ENCODE results near the gene NELFCD. TPM values are rescaled to one million over a fixed set of nuclear protein-coding genes. Genes with fewer than 3 reads are reported as not detected.

NELFCD gene
- total RNA-seq, 2 donors from 2014 or later = 55.0 to 85.2 TPM

- Histone ChIP-seq H3K9me3 (no peaks in the 10 kb centered on the region), H3K4me3 (no peak overlapping the region), H3K27ac (no peak overlapping the region), H3K27me3 (replicated peaks; ENCODE audit: insufficient read depth) (no peaks in the 10 kb centered on the region), H3K36me3 (no peaks in the 10 kb centered on the region), H3K4me1 (replicated peaks) (no peaks in the 10 kb centered on the region)
- TF ChIP-seq POLR2A (IDR thresholded peaks at IDR 0.05) = no peak
- TF ChIP-seq POLR2AphosphoS5 (IDR thresholded peaks at IDR 0.05) = no peak
- no peak for TF ChIP-seq CTCF (IDR thresholded peaks at IDR 0.05)
- intact Hi-C loops (cut with DNase I) = no loop called here
- WGBS = 57% methylated on average over 2 of the region's 2 CpGs
- DNase-seq (ENCODE audit: low spot score) = no peak
Measured at GRCh38 chr20:59025086-59025485, 44.0 kb downstream of the NELFCD start.

GRCh38 chr20:59025511-59025910 is 44.5 kb downstream of the NELFCD start:
- H3K4me1 ChIP-seq (replicated peaks) = no peaks in the 10 kb centered on the region
- 91% methylated on average over 4 of the region's 4 CpGs for WGBS
- intact Hi-C loops (cut with DNase I) = no loop called here
- no peaks in the 10 kb centered on the region for H3K9me3 ChIP-seq
- no peak for DNase-seq (ENCODE audit: low spot score)
- H3K27ac ChIP-seq = no peak overlapping the region
- H3K4me3 ChIP-seq = no peak overlapping the region
- no peaks in the 10 kb centered on the region for H3K27me3 ChIP-seq (replicated peaks; ENCODE audit: insufficient read depth)
- no peaks in the 10 kb centered on the region for H3K36me3 ChIP-seq
- TF ChIP-seq POLR2AphosphoS5 (IDR thresholded peaks at IDR 0.05) (no peak), POLR2A (IDR thresholded peaks at IDR 0.05) (no peak), CTCF (IDR thresholded peaks at IDR 0.05) (no peak)

GRCh38 chr20:59026904-59027740 is 46.1 kb downstream of the NELFCD start:
- 80% methylated on average over 5 of the region's 5 CpGs for WGBS
- intact Hi-C loops (cut with DNase I) = no loop called here
- TF ChIP-seq POLR2AphosphoS5 (IDR thresholded peaks at IDR 0.05) (no peak), CTCF (IDR thresholded peaks at IDR 0.05) (no peak), POLR2A (IDR thresholded peaks at IDR 0.05) (no peak)
- H3K27me3 ChIP-seq (replicated peaks; ENCODE audit: insufficient read depth) = no peaks in the 10 kb centered on the region
- no peak overlapping the region for H3K27ac ChIP-seq
- H3K4me1 ChIP-seq (replicated peaks) = peaks cover 7% of the 10 kb centered on the region
- H3K9me3 ChIP-seq = no peaks in the 10 kb centered on the region
- no peak overlapping the region for H3K4me3 ChIP-seq
- H3K36me3 ChIP-seq = no peaks in the 10 kb centered on the region
- no peak for DNase-seq (ENCODE audit: low spot score)

GRCh38 chr20:59027741-59028320 is 46.8 kb downstream of the NELFCD start:
- Histone ChIP-seq H3K9me3 (no peaks in the 10 kb centered on the region), H3K4me1 (replicated peaks) (peaks cover 7% of the 10 kb centered on the region), H3K27ac (no peak overlapping the region), H3K36me3 (no peaks in the 10 kb centered on the region), H3K4me3 (no peak overlapping the region), H3K27me3 (replicated peaks; ENCODE audit: insufficient read depth) (no peaks in the 10 kb centered on the region)
- no peak for DNase-seq (ENCODE audit: low spot score)
- intact Hi-C loops (cut with DNase I) = no loop called here
- TF ChIP-seq CTCF (IDR thresholded peaks at IDR 0.05) (no peak), POLR2A (IDR thresholded peaks at IDR 0.05) (no peak), POLR2AphosphoS5 (IDR thresholded peaks at IDR 0.05) (no peak)
- 64% methylated on average over 8 of the region's 8 CpGs for WGBS

GRCh38 chr20:59028812-59029211 is 47.8 kb downstream of the NELFCD start:
- H3K36me3 ChIP-seq = no peaks in the 10 kb centered on the region
- WGBS = 49% methylated on average over 2 of the region's 2 CpGs
- peaks cover 7% of the 10 kb centered on the region for H3K4me1 ChIP-seq (replicated peaks)
- H3K4me3 ChIP-seq = no peak overlapping the region
- H3K27me3 ChIP-seq (replicated peaks; ENCODE audit: insufficient read depth) = no peaks in the 10 kb centered on the region
- no peak for DNase-seq (ENCODE audit: low spot score)
- H3K27ac ChIP-seq = no peak overlapping the region
- no peaks in the 10 kb centered on the region for H3K9me3 ChIP-seq
- no peak for TF ChIP-seq POLR2AphosphoS5 (IDR thresholded peaks at IDR 0.05)
- no peak for TF ChIP-seq CTCF (IDR thresholded peaks at IDR 0.05)
- no peak for TF ChIP-seq POLR2A (IDR thresholded peaks at IDR 0.05)
- intact Hi-C loops (cut with DNase I) = no loop called here
